HG02798 (cell line): ENCODE results near the gene SLMAP.

Experiments
- ATAC-seq: cut with Tn5 transposase; IDR thresholded peaks from one replicate; pipeline ENCODE4 v1.9.1; 2021; ENCODE audit warnings: mild to moderate bottlenecking; ENCODE audit not compliant: unreplicated experiment, poor library complexity

SLMAP gene

GRCh38 chr3:57953576-57953975, 197.5 kb downstream of the SLMAP start:
- no peak for ATAC-seq

- ATAC-seq: no peak
These were observed 200.2 kb downstream of the SLMAP start for GRCh38 chr3:57956119-57956832.

DNA sequence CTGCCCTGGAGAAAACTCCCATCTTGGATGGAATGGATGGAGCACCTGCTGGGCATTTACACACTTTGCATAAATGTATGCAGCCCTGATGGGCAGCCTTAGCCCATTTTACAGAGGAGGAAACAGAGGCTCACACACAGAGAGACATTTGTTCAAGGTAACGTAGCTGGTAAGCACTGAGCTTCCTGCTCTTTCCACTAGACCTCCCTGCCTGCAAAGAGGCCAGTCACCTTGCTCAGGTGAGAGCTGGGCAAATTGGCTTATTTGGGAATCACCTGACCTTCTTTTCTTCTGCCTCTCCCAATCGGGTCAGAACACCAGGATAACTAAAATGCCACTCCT, 200.7 kb downstream of the SLMAP start:
- ATAC-seq: no peak

- no peak for ATAC-seq
These were observed 201.7 kb downstream of the SLMAP start for GRCh38 chr3:57957824-57958223.

GRCh38 chr3:57958642-57959422, 202.7 kb downstream of the SLMAP start:
- no peak for ATAC-seq

DNA sequence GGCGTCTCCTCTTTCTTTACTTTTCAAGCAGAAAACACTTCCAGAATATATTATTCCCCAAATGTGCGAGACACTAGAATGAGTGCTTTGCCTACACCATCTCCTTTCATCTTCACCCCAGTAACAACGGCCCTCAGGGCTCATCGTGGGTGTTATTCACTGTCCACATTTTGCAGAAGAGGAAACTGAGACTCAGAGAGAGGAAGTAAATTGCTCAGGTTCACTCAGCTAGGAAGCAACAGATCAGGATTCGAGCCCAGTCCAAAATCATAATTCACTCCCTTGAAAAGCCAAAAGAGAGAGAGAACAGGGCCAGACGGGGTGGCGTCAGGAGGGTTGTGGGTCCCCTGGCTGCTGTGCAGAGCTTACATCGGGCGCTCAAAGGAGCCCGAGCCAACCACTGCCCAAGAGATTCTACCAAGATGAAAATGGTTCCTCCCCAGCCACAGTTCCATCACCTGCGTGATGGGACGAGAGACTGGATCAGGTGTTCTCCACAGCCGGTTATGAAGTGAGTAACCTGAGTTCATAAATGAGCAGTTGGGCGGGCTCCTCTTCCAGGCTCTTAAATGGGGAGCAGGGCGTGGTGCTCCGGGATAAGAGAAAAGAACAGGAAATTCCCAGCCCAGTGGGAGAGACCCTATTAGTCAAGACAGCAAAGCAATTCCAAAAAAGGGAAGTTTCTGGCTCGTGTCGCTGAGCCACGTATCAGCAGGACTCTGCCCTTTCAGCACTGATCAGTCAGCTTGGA, 203.5 kb downstream of the SLMAP start:
- ATAC-seq: peak; percentile 40

DNA sequence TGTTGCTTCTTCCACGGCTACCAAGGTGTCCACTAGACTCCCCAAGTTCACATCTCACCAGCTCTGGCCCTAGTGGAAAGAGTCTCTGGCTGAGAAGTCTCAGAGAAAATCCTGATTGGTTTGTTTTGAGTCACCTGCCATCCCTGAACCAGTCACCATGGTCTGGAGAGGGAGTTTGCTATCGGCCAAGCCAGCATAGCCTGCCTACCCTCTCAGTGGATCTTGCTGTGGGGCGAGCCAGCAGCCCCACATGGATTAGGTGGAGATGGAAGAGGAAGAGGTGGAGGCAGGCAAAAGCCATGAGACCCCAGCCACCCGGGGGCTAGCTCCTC, 204.0 kb downstream of the SLMAP start:
- ATAC-seq: no peak

DNA sequence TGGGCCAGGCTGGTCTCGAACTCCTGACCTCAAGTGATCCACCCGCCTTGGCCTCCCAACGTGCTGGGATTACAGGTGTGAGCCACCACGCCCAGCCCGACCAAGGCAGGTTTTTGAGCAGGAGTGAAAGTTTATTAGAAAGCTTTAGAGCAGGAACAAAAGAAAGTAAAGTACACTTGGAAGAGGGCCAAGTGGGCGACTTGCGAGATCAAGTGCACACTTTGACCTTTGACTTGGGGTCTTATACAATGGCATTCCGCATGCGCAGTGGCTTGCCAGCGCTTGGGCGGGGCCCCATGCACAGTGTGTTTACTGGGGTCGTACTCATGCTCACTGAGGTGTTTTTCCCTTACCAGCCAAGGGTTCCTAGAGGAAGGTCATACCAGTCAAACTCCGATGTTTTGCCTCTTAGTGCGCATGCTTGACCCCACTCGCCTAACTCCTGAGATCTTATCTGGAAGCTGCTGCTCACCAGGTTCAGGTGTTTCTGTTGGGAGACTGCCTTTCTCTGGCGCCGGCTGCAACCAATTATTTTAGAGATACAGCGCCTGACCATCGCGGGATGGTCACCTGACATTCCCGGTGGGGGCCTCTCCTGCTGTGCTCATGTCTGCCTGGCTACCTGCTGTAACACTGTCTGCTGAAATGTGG, 205.2 kb downstream of the SLMAP start:
- ATAC-seq: no peak

GRCh38 chr3:57961828-57962447, 205.8 kb downstream of the SLMAP start:
- no peak for ATAC-seq

GRCh38 chr3:57962448-57962834, 206.3 kb downstream of the SLMAP start:
- ATAC-seq: no peak

GRCh38 chr3:57963811-57964346, 207.8 kb downstream of the SLMAP start:
- no peak for ATAC-seq

DNA sequence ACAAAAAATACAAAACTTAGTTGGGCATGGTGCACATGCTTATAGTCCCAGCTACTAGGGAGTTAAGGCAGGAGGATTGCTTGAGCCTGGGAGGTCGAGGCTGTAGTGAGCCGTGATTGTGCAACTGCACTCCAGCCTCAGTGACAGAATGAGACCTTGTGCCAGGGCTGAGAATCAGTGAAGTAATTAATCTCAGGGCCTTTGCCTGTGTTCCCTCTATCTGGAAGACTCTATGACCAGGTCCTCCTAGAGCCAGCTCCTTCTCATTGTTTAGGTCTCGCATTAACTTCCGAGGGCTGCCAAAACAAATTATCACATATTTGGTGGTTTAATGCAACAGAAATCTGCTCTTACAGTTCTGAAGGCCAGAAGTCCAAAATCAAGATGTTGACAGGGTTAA, 210.7 kb downstream of the SLMAP start:
- no peak for ATAC-seq

DNA sequence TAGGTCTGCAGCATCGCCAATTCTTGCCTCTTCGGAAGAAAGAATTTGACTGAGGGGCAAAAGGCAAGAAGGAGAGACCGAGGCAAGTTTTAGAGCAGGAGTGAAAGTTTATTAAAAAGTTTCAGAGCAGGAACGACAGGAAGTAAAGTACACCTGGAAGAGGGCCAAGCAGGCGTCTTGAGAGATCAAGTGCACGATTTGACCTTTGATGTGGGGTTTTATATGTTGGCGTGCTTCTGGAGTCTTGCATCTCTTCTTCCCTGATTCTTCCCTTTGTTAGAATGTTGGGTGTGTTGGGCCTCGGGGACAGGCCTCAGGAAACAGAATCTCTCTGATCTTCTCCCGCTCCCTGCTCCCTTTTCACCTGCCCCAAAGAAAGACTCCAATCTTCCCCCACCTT, 211.5 kb downstream of the SLMAP start:
- ATAC-seq: no peak

- no peak for ATAC-seq
These were observed 212.4 kb downstream of the SLMAP start for GRCh38 chr3:57968501-57968900.

GRCh38 chr3:57971975-57972374, 215.9 kb downstream of the SLMAP start:
- no peak for ATAC-seq

DNA sequence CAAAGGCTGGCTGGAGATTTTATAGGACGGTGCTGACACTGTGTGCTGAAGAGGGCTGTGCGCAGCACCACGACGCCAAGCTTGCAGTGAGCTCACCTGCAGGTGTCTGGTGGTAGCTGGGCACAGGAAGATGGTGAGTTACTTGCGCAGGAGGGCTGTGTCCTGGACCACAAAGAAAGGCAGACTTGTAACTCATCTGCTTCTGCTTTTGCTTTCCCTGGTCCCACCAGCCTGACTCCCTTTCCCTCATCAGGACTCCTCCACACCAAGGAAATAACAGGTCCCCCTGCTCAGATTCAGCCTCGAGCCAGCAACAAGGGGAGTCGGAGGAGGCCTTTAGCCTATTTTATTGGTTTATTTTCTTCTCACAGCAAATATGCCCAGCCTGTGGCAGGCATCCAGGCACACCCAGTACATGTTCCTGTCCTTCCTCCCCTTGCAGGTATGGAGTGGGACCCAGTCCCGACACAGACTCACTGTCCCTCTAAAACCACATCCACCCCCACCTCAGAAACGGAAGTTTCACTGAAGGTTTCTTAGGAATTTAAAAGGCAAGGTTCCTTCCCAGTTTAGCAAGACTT, 216.5 kb downstream of the SLMAP start:
- no peak for ATAC-seq

GRCh38 chr3:57973715-57974477, 217.8 kb downstream of the SLMAP start:
- ATAC-seq: no peak

- ATAC-seq: no peak
These were observed 218.8 kb downstream of the SLMAP start for GRCh38 chr3:57974796-57975388.

DNA sequence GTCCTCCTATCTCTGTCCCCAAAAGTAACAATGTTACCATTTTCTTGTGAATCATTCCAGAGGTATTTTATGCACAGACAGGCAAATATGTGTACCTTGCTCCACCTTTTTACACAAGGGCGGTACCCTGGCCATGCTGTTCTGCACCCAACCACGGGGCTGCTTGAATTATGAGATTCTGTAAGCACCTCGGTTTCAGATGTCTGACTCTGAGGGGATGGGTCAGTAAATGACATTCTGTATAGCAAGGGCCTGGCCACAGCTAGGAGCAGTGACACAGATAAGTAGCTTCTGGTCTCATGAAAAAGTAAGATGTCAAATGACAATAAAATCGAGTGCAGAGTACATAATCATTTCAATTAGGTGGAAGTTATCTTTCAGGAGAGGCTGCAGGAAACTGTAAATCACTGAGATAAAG, 221.7 kb downstream of the SLMAP start:
- ATAC-seq: no peak
